ENCODE results near the gene TMEM242.
A peak's percentile ranks its signal among the peaks of the same experiment; 100 is the strongest.
"Not testable (repeated sequence)": the region's sequence is repeated elsewhere in the genome, so short reads cannot be mapped to it uniquely, and the experiment has no call there.

The TMEM242 gene

GRCh38 chr6:157322792-157323254, 496 bp downstream of the TMEM242 start:
- DNase-seq, result peak; percentile 82

- peak; percentile 13 for DNase-seq
Measured at GRCh38 chr6:157316871-157317814, 6.2 kb downstream of the TMEM242 start.

- DNase-seq, result peak; percentile 74
Measured at GRCh38 chr6:157314705-157315321, 8.5 kb downstream of the TMEM242 start.

GRCh38 chr6:157313531-157314467, 9.5 kb downstream of the TMEM242 start:
- no peak for DNase-seq

GRCh38 chr6:157312757-157313156, 10.6 kb downstream of the TMEM242 start:
- no peak for DNase-seq

GRCh38 chr6:157310693-157311092, 12.6 kb downstream of the TMEM242 start:
- DNase-seq, result not testable (repeated sequence)

- no peak for DNase-seq
Measured at GRCh38 chr6:157307661-157308060, 15.7 kb downstream of the TMEM242 start.

- no peak for DNase-seq
Measured at GRCh38 chr6:157305670-157306653, 17.4 kb downstream of the TMEM242 start.

- DNase-seq, result no peak
Measured at GRCh38 chr6:157304899-157305663, 18.2 kb downstream of the TMEM242 start.

- no peak for DNase-seq
Measured at GRCh38 chr6:157302736-157303135, 20.6 kb downstream of the TMEM242 start.

GRCh38 chr6:157300436-157300835, 22.9 kb downstream of the TMEM242 start:
- no peak for DNase-seq

GRCh38 chr6:157300006-157300405, 23.3 kb downstream of the TMEM242 start:
- no peak for DNase-seq

- DNase-seq, result no peak
Measured at GRCh38 chr6:157298216-157298724, 25.0 kb downstream of the TMEM242 start.

GRCh38 chr6:157294654-157295053, 28.7 kb downstream of the TMEM242 start:
- DNase-seq, result no peak

GRCh38 chr6:157293780-157294179, 29.5 kb downstream of the TMEM242 start:
- DNase-seq, result no peak

- no peak for DNase-seq
Measured at GRCh38 chr6:157292202-157292601, 31.1 kb downstream of the TMEM242 start.

- DNase-seq, result no peak
Measured at GRCh38 chr6:157291356-157291755, 32.0 kb downstream of the TMEM242 start.

GRCh38 chr6:157290797-157291196, 32.5 kb downstream of the TMEM242 start:
- no peak for DNase-seq

- DNase-seq, result no peak
Measured at GRCh38 chr6:157289764-157290163, 33.6 kb downstream of the TMEM242 start.

- no peak for DNase-seq
Measured at GRCh38 chr6:157288575-157288974, 34.7 kb downstream of the TMEM242 start.

- no peak for DNase-seq
Measured at GRCh38 chr6:157287923-157288322, 35.4 kb downstream of the TMEM242 start.

All from CD4-positive, alpha-beta T cell treated with Interleukin-4 for 4 hours (primary cell).